Kidney (tissue), 14 donors: Measurements from ENCODE around the gene GULP1. TPM values are rescaled to one million over a fixed set of nuclear protein-coding genes. Genes with fewer than 3 reads are reported as not detected.

Source experiments
- DNase-seq, 5 donors: peaks; one replicate each; pipeline ENCODE4 v3.0.0-alpha.2; 2013 to 2020
- FAIRE-seq: peaks from 2 replicates; lab custom pipeline; 2012; peaks lifted over from hg19 to GRCh38; lab: Jason Lieb, UNC
- H3K27ac ChIP-seq, 2 donors: one replicate each; pipeline ENCODE4 v1.7.0; 2013; ENCODE audit warnings: low read depth in 2 of 2, low read length in 2 of 2, inconsistent platforms in 1 of 2
- H3K27me3 ChIP-seq: one replicate; pipeline ENCODE4 v1.7.1; 2013; ENCODE audit warnings: low read length, inconsistent platforms; ENCODE audit not compliant: control insufficient read depth, insufficient read depth
- H3K36me3 ChIP-seq, 3 donors: one replicate each; pipeline versions ENCODE4 v1.7.0 to v1.7.1; 2013; ENCODE audit warnings: low read length in 3 of 3, control low read depth in 1 of 3, inconsistent platforms in 1 of 3; ENCODE audit not compliant: insufficient read depth in 3 of 3, control insufficient read depth in 2 of 3
- H3K4me1 ChIP-seq, 3 donors: one replicate each; pipeline versions ENCODE4 v1.7.0 to v1.7.1; 2013; ENCODE audit warnings: low read length in 3 of 3, inconsistent platforms in 1 of 3, low read depth in 1 of 3; ENCODE audit not compliant: control insufficient read depth in 2 of 3, insufficient read depth in 2 of 3
- H3K4me3 ChIP-seq, 3 donors: one replicate each; pipeline versions ENCODE4 v1.7.0 to v1.8.1; 2013; ENCODE audit warnings: low read length in 3 of 3, control low read depth in 1 of 3, inconsistent platforms in 1 of 3
- H3K9ac ChIP-seq, 3 donors: one replicate each; pipeline versions ENCODE4 v1.7.0 to v1.7.1; 2013; ENCODE audit warnings: low read length in 3 of 3, control low read depth in 1 of 3, inconsistent platforms in 1 of 3
- H3K9me3 ChIP-seq, 3 donors: one replicate each; pipeline versions ENCODE4 v1.7.0 to v1.7.1; 2013; ENCODE audit warnings: low read length in 3 of 3, control low read depth in 1 of 3, inconsistent platforms in 1 of 3; ENCODE audit not compliant: control insufficient read depth in 2 of 3, insufficient read depth in 1 of 3
- intact Hi-C: fragments of 100-400 bp; cut with DNase I; formaldehyde crosslinking; loops from one replicate; pipeline ENCODE4 v1.11.1; 2022
- polyA plus RNA-seq: library from polyadenylated mRNA; stranded (reverse); fragments of 350-450 nt; fragmentation: Illumina TruSeq; extraction: RNeasy Lipid Tissue Mini Kit (QIAGEN cat#74804); gene quantifications from one replicate; pipeline ENCODE4 v1.2.3, GENCODE V29; 2014; ENCODE audit warnings: low read depth, low replicate concordance; ENCODE audit not compliant: insufficient read depth
- total RNA-seq: library from RNA; stranded (reverse); fragmentation: NEBNext Ultra II Directional; extraction: Animal tissue kit (Norgen Biotek cat#: 25700); gene quantifications from one replicate; pipeline ENCODE4 v1.2.1, GENCODE V29; 2021
- TF ChIP-seq, protein P1 (sequence below): IDR thresholded peaks from 3 replicates; pipeline ENCODE4 v1.5.1; 2012; ENCODE audit warnings: mild to moderate bottlenecking, moderate library complexity, borderline replicate concordance; ENCODE audit not compliant: insufficient read depth; ENCODE audit errors: extremely low read depth
- donor health status: control.
- donor health status: control.
- donor health status: control.
- donor health status: control.
- donor health status: control.
- donor health status: DM: yes; HTN: yes; CAD: no.
- donor health status: Normal renal cell carcinoma (clear cell type).

Gene GULP1
- total and polyA plus RNA-seq, 2 donors from 2014 or later: 12.2 to 34.4 TPM

DNA sequence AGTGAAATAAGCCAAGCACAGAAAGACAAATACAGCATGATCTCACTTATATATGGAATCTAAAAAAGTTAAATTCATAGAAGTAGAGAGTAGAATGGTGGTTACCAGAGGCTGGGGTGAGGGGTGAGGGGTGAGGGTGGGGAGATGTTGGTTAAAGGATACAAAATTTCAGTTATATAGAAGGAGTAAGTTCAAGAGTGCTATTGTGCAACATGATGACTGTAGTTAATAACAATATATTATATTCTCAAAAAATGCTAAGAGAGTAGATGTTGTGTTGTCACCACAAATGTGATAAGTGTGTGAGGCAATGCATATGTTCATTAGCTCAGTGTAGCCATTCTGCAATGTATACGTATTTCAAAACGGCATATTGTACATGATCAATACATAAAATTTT, 26.4 kb upstream of the GULP1 start:
- FAIRE-seq (no peak), DNase-seq (no peak)
- Histone ChIP-seq H3K27ac (no peak overlapping the region), H3K4me3 (no peak overlapping the region), H3K9me3 (no peaks in the 10 kb centered on the region), H3K36me3 (no peaks in the 10 kb centered on the region), H3K27me3 (no peaks in the 10 kb centered on the region), H3K9ac (no peak overlapping the region), H3K4me1 (no peaks in the 10 kb centered on the region)
- TF ChIP-seq, protein P1, sequence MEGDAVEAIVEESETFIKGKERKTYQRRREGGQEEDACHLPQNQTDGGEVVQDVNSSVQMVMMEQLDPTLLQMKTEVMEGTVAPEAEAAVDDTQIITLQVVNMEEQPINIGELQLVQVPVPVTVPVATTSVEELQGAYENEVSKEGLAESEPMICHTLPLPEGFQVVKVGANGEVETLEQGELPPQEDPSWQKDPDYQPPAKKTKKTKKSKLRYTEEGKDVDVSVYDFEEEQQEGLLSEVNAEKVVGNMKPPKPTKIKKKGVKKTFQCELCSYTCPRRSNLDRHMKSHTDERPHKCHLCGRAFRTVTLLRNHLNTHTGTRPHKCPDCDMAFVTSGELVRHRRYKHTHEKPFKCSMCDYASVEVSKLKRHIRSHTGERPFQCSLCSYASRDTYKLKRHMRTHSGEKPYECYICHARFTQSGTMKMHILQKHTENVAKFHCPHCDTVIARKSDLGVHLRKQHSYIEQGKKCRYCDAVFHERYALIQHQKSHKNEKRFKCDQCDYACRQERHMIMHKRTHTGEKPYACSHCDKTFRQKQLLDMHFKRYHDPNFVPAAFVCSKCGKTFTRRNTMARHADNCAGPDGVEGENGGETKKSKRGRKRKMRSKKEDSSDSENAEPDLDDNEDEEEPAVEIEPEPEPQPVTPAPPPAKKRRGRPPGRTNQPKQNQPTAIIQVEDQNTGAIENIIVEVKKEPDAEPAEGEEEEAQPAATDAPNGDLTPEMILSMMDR: no peak
- intact Hi-C loops: no loop called here

DNA sequence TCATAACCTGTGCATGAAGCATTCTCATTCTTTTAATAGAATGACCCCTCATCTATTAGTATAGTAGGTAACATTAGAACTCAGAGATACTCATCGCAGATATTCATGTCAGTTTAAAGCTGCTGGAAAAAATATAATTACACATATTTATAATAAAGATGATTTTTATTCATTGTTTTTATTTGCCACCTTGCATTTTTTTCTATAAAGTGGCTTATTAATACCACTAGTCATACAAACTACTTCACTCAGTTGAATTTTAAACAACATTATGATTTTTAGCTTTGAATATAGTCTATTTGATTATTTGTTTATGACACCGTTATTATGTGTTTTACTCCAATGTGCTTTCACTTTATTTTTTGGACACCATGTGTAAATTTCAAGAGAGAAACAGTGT, 23.9 kb upstream of the GULP1 start:
- no peaks in the 10 kb centered on the region for H3K36me3 ChIP-seq
- DNase-seq (no peak), FAIRE-seq (no peak)
- no peaks in the 10 kb centered on the region for H3K27me3 ChIP-seq
- H3K4me3 ChIP-seq: no peak overlapping the region
- no peak overlapping the region for H3K27ac ChIP-seq
- intact Hi-C loops: no loop called here
- H3K9me3 ChIP-seq: no peaks in the 10 kb centered on the region
- TF ChIP-seq, protein P1: no peak
- H3K4me1 ChIP-seq: no peaks in the 10 kb centered on the region
- no peak overlapping the region for H3K9ac ChIP-seq

DNA sequence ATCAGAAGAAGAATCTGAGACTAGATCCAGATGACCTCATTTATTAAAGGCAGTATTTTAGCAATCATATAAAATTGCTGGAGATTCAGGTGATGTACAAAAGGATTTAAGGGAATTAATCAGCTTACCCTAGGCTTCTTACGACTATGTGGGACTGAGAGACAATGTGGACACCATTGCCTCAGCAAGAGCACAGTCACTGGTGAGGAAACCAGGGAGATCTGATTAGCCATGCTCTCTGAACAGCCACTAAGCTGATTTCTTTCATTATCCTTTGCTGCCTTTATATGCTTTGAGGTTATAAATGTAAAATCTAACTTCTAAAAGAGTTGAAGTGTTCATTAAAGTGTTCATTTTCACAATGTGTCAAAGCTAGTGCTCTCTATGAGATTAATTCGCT, 22.7 kb upstream of the GULP1 start:
- no peaks in the 10 kb centered on the region for H3K4me1 ChIP-seq
- no peaks in the 10 kb centered on the region for H3K36me3 ChIP-seq
- H3K9ac ChIP-seq: no peak overlapping the region
- H3K4me3 ChIP-seq: no peak overlapping the region
- TF ChIP-seq, protein P1: no peak
- no peak overlapping the region for H3K27ac ChIP-seq
- intact Hi-C loops: no loop called here
- FAIRE-seq (no peak), DNase-seq (no peak)
- no peaks in the 10 kb centered on the region for H3K9me3 ChIP-seq
- no peaks in the 10 kb centered on the region for H3K27me3 ChIP-seq

DNA sequence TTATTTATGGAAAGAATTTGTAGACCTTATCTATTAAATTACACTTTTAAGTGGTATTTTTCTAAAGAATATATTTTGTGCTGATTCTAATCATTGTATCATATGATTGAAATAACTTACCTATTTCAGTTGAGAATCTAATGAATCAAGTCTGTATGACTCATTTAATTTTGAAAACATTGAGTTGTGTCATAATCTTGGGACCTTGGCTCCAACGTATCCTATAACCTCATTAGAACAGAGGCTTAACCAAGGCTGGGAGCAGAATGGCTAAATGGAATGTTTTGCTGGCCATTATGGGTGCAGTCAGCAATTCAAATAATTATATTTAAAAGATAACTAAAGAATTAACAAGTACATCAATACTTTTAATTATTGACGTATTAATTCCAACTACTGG, 19.6 kb upstream of the GULP1 start:
- Histone ChIP-seq H3K27me3 (no peaks in the 10 kb centered on the region), H3K9ac (no peak overlapping the region), H3K27ac (no peak overlapping the region), H3K36me3 (no peaks in the 10 kb centered on the region), H3K4me3 (no peak overlapping the region), H3K9me3 (no peaks in the 10 kb centered on the region), H3K4me1 (no peaks in the 10 kb centered on the region)
- TF ChIP-seq, protein P1: no peak
- intact Hi-C loops: no loop called here
- DNase-seq (no peak), FAIRE-seq (no peak)
